Measurements from ENCODE around the gene FAM168B.

DNA sequence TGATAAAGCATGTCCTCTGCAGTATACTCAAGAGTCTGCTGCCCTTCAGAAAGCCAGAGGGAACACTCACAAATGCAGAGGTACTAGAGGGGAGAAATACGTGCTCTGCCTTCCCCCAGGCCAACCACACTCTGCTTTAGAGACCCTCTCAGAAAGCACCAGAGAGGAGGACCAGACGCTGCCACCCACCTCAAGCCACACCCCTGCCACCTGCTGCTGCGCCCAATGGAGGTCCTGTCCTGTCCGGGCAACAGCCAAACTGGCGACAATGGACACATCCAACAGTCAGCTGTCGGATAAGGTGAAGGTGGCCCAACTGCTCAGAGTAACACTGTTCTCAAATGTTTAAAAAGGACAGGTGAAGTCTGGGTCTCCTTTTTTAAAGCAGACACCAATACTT is 44.6 kb downstream of the FAM168B start:
- TF ChIP-seq, protein P1, sequence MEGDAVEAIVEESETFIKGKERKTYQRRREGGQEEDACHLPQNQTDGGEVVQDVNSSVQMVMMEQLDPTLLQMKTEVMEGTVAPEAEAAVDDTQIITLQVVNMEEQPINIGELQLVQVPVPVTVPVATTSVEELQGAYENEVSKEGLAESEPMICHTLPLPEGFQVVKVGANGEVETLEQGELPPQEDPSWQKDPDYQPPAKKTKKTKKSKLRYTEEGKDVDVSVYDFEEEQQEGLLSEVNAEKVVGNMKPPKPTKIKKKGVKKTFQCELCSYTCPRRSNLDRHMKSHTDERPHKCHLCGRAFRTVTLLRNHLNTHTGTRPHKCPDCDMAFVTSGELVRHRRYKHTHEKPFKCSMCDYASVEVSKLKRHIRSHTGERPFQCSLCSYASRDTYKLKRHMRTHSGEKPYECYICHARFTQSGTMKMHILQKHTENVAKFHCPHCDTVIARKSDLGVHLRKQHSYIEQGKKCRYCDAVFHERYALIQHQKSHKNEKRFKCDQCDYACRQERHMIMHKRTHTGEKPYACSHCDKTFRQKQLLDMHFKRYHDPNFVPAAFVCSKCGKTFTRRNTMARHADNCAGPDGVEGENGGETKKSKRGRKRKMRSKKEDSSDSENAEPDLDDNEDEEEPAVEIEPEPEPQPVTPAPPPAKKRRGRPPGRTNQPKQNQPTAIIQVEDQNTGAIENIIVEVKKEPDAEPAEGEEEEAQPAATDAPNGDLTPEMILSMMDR (IDR thresholded peaks at IDR 0.05; ENCODE audit: low read length), result no peak
- TF ChIP-seq EZH2phosphoT487 (IDR thresholded peaks at IDR 0.05; ENCODE audit: low read length), result no peak

Measured in MM.1S (cell line).